ENCODE results near the gene CIZ1. TPM values are rescaled to one million over a fixed set of nuclear protein-coding genes. Genes with fewer than 3 reads are reported as not detected.
A peak's percentile ranks its signal among the peaks of the same experiment; 100 is the strongest.

Gene CIZ1
- total and polyA plus RNA-seq, 2 of the 13 experiments (the other 11 are each of a cell fraction or from before 2014, with no cell fraction given), result 30.6 to 50.3 TPM

DNA sequence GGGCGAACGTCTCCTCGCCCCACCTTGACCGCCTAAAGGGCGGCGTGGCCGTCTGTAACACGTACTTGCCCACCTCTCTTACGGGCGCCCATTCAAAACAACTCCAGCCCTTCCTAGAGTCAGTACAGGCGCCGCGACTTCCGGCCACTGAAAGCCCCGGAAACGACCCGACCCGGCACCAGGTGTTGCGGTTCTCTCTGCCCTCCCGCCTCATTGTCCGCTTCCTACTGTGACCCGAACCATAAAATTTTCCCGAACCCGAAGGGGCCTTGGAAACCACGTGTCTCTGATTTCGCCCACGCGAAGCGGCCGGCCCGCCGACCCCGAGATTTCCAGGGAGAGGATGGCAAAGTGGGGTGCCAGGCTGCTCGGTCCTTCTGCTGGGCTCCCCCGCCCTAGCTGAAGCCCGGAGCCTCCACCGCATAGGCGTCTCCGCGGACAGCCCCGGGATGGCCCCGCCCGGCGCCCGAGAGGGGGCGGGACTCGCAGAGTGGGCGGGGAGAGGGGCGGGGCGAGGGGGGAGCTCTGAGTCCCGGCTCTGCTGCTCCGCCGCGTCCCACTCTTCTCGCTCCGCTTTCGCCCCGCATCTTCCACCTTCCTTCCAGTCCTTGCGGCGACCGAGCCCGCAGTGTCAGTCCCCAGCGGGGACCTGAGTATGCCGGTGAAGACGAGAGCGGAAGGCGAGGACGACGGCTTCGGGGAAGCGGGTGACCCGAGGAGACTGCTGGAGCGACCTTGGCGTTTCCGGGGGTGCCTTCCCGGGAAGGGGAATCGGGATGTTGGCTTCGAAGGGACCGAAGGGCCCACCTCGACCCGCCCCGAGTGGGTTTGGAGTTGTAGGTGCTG is 63.2 kb downstream of the CIZ1 start (continued):
- TF ChIP-seq, protein P1, sequence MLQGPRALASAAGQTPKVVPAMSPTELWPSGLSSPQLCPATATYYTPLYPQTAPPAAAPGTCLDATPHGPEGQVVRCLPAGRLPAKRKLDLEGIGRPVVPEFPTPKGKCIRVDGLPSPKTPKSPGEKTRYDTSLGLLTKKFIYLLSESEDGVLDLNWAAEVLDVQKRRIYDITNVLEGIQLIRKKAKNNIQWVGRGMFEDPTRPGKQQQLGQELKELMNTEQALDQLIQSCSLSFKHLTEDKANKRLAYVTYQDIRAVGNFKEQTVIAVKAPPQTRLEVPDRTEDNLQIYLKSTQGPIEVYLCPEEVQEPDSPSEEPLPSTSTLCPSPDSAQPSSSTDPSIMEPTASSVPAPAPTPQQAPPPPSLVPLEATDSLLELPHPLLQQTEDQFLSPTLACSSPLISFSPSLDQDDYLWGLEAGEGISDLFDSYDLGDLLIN (CRISPR knock-in tag; IDR thresholded peaks at IDR 0.05; ENCODE audit: borderline replicate concordance), result no peak
- TF ChIP-seq FOXA1 (IDR thresholded peaks at IDR 0.05), result no peak
- TF ChIP-seq FOXA1 (CRISPR knock-in tag; IDR thresholded peaks at IDR 0.05), result no peak
- no peak for TF ChIP-seq ZBTB21 (CRISPR knock-in tag; IDR thresholded peaks at IDR 0.05)
- peak; percentile 34; the same call in 1 of the 2 replicates for TF ChIP-seq GFI1 (CRISPR knock-in tag; IDR thresholded peaks at IDR 0.05; ENCODE audit: borderline replicate concordance)
- no peak for TF ChIP-seq MTA1 (CRISPR knock-in tag; IDR thresholded peaks at IDR 0.05; ENCODE audit: borderline replicate concordance)
- TF ChIP-seq CHD4 (IDR thresholded peaks at IDR 0.05; ENCODE audit: borderline replicate concordance, low read length), result no peak
- TF ChIP-seq ZFP90 (CRISPR knock-in tag; IDR thresholded peaks at IDR 0.05; ENCODE audit: borderline replicate concordance), result peak; percentile 65; the same call in 1 of the 2 replicates
- no peak; the same call in 1 of the 2 replicates for TF ChIP-seq CBFB (CRISPR knock-in tag; IDR thresholded peaks at IDR 0.05)
- peak; percentile 75; the same call in 1 of the 2 replicates for TF ChIP-seq DMAP1 (CRISPR knock-in tag; IDR thresholded peaks at IDR 0.05)
- TF ChIP-seq, protein P2, sequence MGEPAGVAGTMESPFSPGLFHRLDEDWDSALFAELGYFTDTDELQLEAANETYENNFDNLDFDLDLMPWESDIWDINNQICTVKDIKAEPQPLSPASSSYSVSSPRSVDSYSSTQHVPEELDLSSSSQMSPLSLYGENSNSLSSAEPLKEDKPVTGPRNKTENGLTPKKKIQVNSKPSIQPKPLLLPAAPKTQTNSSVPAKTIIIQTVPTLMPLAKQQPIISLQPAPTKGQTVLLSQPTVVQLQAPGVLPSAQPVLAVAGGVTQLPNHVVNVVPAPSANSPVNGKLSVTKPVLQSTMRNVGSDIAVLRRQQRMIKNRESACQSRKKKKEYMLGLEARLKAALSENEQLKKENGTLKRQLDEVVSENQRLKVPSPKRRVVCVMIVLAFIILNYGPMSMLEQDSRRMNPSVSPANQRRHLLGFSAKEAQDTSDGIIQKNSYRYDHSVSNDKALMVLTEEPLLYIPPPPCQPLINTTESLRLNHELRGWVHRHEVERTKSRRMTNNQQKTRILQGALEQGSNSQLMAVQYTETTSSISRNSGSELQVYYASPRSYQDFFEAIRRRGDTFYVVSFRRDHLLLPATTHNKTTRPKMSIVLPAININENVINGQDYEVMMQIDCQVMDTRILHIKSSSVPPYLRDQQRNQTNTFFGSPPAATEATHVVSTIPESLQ (CRISPR knock-in tag; conservative IDR thresholded peaks at IDR 0.05), result no peak
- no peak; the same call in 1 of the 2 replicates for TF ChIP-seq ZNF607 (CRISPR knock-in tag; IDR thresholded peaks at IDR 0.05; ENCODE audit: borderline replicate concordance)
- TF ChIP-seq KDM3A (CRISPR knock-in tag; IDR thresholded peaks at IDR 0.05; ENCODE audit: low read depth), result 0 out of 2 replicates have a peak, but pooled peaks have one; percentile 59
- no peak for TF ChIP-seq ADNP (CRISPR knock-in tag; IDR thresholded peaks at IDR 0.05)
- TF ChIP-seq, protein P3, sequence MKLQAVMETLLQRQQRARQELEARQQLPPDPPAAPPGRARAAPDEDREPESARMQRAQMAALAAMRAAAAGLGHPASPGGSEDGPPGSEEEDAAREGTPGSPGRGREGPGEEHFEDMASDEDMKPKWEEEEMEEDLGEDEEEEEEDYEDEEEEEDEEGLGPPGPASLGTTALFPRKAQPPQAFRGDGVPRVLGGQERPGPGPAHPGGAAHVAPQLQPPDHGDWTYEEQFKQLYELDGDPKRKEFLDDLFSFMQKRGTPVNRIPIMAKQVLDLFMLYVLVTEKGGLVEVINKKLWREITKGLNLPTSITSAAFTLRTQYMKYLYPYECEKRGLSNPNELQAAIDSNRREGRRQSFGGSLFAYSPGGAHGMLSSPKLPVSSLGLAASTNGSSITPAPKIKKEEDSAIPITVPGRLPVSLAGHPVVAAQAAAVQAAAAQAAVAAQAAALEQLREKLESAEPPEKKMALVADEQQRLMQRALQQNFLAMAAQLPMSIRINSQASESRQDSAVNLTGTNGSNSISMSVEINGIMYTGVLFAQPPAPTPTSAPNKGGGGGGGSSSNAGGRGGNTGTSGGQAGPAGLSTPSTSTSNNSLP (IDR thresholded peaks at IDR 0.05; ENCODE audit: low read depth, low read length), result no peak
- TF ChIP-seq MTA3 (CRISPR knock-in tag; IDR thresholded peaks at IDR 0.05), result no peak
- no peak for TF ChIP-seq ZNF121 (CRISPR knock-in tag; IDR thresholded peaks at IDR 0.05)
- TF ChIP-seq, protein P4, sequence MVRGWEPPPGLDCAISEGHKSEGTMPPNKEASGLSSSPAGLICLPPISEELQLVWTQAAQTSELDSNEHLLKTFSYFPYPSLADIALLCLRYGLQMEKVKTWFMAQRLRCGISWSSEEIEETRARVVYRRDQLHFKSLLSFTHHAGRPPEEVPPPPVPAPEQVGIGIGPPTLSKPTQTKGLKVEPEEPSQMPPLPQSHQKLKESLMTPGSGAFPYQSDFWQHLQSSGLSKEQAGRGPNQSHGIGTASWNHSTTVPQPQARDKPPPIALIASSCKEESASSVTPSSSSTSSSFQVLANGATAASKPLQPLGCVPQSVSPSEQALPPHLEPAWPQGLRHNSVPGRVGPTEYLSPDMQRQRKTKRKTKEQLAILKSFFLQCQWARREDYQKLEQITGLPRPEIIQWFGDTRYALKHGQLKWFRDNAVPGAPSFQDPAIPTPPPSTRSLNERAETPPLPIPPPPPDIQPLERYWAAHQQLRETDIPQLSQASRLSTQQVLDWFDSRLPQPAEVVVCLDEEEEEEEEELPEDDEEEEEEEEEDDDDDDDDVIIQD (CRISPR knock-in tag; IDR thresholded peaks at IDR 0.05; ENCODE audit: low read depth), result no peak
- TF ChIP-seq ZFP37 (CRISPR knock-in tag; IDR thresholded peaks at IDR 0.05; ENCODE audit: borderline replicate concordance), result peak; percentile 67; the same call in 1 of the 2 replicates
- TF ChIP-seq POLR2A (IDR thresholded peaks at IDR 0.05; ENCODE audit: insufficient read depth in 1 of 2, low read depth in 2 of 2, low read length in 2 of 2), result peak; percentile 47 to 76; a peak in 3 of 4 replicates
- TF ChIP-seq, protein P5, sequence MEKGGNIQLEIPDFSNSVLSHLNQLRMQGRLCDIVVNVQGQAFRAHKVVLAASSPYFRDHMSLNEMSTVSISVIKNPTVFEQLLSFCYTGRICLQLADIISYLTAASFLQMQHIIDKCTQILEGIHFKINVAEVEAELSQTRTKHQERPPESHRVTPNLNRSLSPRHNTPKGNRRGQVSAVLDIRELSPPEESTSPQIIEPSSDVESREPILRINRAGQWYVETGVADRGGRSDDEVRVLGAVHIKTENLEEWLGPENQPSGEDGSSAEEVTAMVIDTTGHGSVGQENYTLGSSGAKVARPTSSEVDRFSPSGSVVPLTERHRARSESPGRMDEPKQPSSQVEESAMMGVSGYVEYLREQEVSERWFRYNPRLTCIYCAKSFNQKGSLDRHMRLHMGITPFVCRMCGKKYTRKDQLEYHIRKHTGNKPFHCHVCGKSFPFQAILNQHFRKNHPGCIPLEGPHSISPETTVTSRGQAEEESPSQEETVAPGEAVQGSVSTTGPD (CRISPR knock-in tag; IDR thresholded peaks at IDR 0.05), result no peak
- TF ChIP-seq SIN3B (IDR thresholded peaks at IDR 0.05; ENCODE audit: low read length), result no peak
- TF ChIP-seq MXI1 (IDR thresholded peaks at IDR 0.05; ENCODE audit: borderline replicate concordance, low read depth, low read length), result peak; percentile 82; the same call in 2 of the 3 replicates

Measured in HepG2 (cell line).